LNCaP clone FGC (cell line): ENCODE measurements around the gene DHX16.

Experiments used
- DNase-seq: peaks from one replicate; pipeline ENCODE4 v3.0.0-alpha.2; 2011; ENCODE audit warnings: low read depth
- H3K4me3 ChIP-seq: 2 replicates; pipeline ENCODE4 v1.5.1; 2011; ENCODE audit warnings: mild to moderate bottlenecking, low read depth, low read length, control low read depth
- TF ChIP-seq, protein P1 (sequence below): IDR thresholded peaks from 2 replicates; pipeline ENCODE4 v1.5.1; 2012; ENCODE audit warnings: mild to moderate bottlenecking; ENCODE audit not compliant: control insufficient read depth, insufficient read depth; ENCODE audit errors: extremely low read depth

The DHX16 gene

DNA sequence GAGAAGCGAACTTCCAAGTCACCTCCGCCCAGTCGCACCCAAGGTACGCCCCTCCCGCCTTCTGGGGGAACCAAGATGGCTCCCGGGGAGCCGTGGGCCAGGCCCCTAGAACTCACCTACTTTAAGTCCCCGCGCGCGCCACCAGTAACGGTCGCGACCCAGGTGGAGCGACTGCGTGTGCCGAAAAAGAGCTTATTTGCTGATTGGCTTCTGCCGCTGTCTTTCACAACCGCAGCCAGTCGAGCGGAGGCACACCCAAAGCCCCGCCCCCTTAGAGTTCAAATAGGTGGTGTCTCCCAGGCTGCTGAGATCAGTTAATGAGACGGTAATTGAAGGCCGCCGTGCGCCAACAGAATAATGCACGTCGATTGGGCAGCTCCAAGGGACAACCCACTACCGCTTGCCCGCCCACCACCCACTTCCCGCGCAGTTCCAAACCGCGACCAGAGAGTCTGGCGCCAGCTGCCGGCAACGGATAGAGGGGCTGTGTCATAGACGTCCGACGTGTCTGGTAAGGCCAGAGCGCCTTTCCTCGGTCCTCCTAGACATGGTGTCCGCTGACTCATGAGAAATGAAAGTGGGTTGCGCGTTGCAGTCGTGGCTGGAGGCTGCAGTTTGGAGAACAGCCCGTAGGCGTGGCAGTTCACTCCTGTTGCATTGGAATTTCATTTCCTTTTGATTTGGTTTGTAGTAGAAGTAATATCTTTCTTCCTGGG, 44.5 kb upstream of the DHX16 start, which contains the start of gene MDC1:
TSS of gene MDC1 (minus strand) at position 153 of the 716 bp plus-strand sequence. CDS start 2,106 bp downstream, outside the sequence.
- DNase-seq = peak; percentile 100
- peak within 1 kb of the TSS; percentile 64 for H3K4me3 ChIP-seq
- TF ChIP-seq, protein P1, sequence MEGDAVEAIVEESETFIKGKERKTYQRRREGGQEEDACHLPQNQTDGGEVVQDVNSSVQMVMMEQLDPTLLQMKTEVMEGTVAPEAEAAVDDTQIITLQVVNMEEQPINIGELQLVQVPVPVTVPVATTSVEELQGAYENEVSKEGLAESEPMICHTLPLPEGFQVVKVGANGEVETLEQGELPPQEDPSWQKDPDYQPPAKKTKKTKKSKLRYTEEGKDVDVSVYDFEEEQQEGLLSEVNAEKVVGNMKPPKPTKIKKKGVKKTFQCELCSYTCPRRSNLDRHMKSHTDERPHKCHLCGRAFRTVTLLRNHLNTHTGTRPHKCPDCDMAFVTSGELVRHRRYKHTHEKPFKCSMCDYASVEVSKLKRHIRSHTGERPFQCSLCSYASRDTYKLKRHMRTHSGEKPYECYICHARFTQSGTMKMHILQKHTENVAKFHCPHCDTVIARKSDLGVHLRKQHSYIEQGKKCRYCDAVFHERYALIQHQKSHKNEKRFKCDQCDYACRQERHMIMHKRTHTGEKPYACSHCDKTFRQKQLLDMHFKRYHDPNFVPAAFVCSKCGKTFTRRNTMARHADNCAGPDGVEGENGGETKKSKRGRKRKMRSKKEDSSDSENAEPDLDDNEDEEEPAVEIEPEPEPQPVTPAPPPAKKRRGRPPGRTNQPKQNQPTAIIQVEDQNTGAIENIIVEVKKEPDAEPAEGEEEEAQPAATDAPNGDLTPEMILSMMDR = 0 out of 2 replicates have a peak, but pooled peaks have one; percentile 2

- DNase-seq = no peak
- TF ChIP-seq, protein P1 = no peak
- H3K4me3 ChIP-seq = peak overlapping the region; percentile 64
These were observed 44.0 kb upstream of the DHX16 start for GRCh38 chr6:30716879-30717128.

DNA sequence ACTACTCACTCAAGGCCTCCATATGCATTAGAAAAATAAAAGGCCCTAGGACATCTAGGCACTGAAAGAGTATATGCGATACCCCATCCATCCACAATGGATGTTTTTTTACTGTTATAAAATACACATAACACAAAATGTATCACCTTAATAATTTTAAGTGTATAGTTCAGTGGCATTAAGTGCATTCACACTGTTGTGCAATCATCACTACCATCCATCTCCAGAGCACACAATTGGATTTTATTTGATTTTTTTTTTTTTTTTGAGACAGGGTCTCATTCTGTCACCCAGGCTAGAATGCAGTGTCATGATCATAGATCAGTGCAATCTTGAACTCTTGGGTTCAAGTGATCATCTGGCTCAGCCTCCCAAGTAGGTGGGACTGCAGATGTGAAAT, 41.5 kb upstream of the DHX16 start:
- H3K4me3 ChIP-seq = no peak overlapping the region
- TF ChIP-seq, protein P1 = no peak
- no peak for DNase-seq

DNA sequence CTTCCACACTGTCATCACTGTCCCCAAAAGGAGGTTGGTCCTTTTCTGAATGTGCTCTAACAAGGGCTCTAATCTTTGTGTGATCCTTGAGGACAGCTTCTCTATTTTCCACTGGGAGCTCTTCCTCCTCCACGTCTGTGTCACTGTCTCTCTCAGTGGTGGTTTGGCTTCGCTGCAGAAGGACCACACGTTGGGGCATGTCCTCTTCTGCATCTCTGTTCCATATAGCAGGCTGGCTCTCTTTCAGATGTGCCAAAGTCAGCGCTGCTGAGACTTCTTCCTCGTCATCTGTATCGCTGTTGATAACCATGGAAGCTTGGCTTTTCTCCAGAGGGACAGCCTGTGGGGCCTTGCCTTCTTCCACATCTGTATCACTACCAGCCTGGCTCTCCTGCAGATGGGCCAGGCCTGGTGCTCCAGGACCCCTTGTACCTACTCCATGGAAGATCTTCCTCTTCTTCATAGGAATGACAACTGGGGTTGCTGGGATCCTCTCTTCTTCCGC, 39.7 kb upstream of the DHX16 start:
- TF ChIP-seq, protein P1 = no peak
- DNase-seq = no peak
- no peak overlapping the region for H3K4me3 ChIP-seq

GRCh38 chr6:30711758-30712380, 39.1 kb upstream of the DHX16 start:
- no peak for DNase-seq
- H3K4me3 ChIP-seq = no peak overlapping the region
- TF ChIP-seq, protein P1 = no peak

DNA sequence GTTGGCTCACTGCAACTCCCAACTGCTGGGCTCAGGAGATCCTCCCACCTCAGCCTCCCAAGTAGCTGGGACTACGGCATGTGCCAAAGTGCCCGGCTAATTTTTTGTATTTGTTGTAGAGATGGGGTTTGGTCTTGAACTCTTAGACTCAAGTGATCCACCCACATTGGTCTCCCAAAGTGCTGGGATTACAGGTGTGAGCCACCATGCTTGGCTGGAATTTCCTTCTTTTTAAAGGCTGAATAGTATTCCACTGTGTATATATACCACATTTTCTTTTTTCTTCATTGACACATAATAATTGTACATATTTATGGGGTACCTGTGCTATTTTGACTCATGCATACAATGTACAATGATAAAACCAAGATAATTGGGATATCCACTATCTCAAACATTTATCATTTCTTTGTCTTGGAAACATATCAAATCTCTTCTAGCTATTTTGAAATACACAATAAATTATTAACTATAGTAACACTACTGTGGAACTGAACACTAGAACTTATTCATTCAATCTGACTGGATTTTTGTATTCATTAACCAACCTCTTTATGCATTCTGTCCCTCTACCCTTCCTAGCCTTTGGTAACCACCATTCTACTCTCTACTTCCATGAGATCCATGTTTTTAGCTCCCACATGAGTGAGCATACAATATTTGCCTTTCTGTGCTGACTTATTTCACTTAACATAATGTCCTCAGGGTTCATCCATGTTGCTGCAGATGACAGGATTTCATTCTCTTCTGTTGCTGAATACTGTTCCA, 36.5 kb upstream of the DHX16 start:
- no peak overlapping the region for H3K4me3 ChIP-seq
- TF ChIP-seq, protein P1 = no peak
- no peak for DNase-seq
